DND-41 (cell line): Measurements from ENCODE around the gene GPC6.

Experiments
- CTCF ChIP-seq: IDR thresholded peaks from 2 replicates; pipeline ENCODE4 v1.5.1; 2012; ENCODE audit warnings: borderline replicate concordance, low read length, moderate library complexity, mild to moderate bottlenecking; ENCODE audit not compliant: poor library complexity, severe bottlenecking; ENCODE audit errors: extremely low read depth
- EZH2 ChIP-seq: IDR thresholded peaks from 3 replicates; pipeline ENCODE4 v1.6.1; 2012; ENCODE audit warnings: borderline replicate concordance, low read depth, mild to moderate bottlenecking, moderate library complexity, low read length, inconsistent platforms; ENCODE audit not compliant: severe bottlenecking

GRCh38 chr13:93480553-93481106 is 254.0 kb downstream of the GPC6 start:
- TF ChIP-seq CTCF = no peak
- no peak for TF ChIP-seq EZH2
